Measurements from ENCODE around the gene PTPN1. TPM values are rescaled to one million over a fixed set of nuclear protein-coding genes. Genes with fewer than 3 reads are reported as not detected.

Gene PTPN1
- total and polyA plus RNA-seq, 2 of the 4 experiments (the other 2 are of a cell fraction), result 31.7 to 37.4 TPM

- TF ChIP-seq FOS (IDR thresholded peaks at IDR 0.05; ENCODE audit: low read depth, low read length), result no peak
Observed at GRCh38 chr20:50580842-50581544, 70.8 kb downstream of the PTPN1 start (continued).

DNA sequence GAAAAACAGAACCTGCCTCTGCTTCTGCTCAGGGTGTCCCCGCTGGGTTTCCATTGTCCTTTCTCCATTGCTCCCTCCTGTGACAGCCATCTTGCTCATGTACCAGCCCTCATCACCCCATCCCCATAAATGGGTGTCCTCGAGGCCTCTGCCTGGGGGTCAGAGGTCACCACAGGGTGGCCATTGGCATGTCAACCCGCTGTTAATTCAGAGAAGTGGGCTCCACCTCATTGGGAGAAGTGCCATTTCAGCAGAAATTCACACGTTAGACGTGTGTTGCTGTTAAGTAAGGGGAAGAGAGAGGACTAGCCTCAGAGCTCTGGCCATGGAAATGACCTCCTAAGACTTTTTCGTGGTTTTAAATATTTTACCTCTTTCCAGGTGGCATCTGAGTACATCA lies 71.9 kb downstream of the PTPN1 start:
- Histone ChIP-seq H4K5ac (ENCODE audit: low read depth, low read length) (no peak overlapping the region; the same call in 1 of the 2 replicates), H3K27ac (ENCODE audit: insufficient read depth, low read length) (no peak overlapping the region), H4K91ac (ENCODE audit: insufficient read depth, low read depth, low read length) (no peak overlapping the region), H2BK5ac (ENCODE audit: low read depth, low read length, poor library complexity, severe bottlenecking) (no peak overlapping the region), H2AFZ (replicated peaks; ENCODE audit: low read length, poor library complexity) (no peak overlapping the region), H3K14ac (replicated peaks; ENCODE audit: low read depth, low read length) (no peak overlapping the region), H4K20me1 (ENCODE audit: insufficient read depth, low read length) (peaks cover 22% of the 10 kb centered on the region), H4K8ac (ENCODE audit: low read depth in 2 of 2, low read length in 2 of 2) (no peak overlapping the region), H2BK20ac (ENCODE audit: low read depth, low read length) (no peak overlapping the region), H3K4me2 (ENCODE audit: low read depth, low read length) (no peak overlapping the region), H3K9ac (ENCODE audit: low read depth, low read length) (no peak overlapping the region), H3K56ac (ENCODE audit: extremely low read depth, insufficient read depth, low read length) (no peak overlapping the region), H3K18ac (ENCODE audit: low read depth, low read length) (no peak overlapping the region), H2BK15ac (ENCODE audit: low read depth, low read length) (no peak overlapping the region), H2AK5ac (ENCODE audit: low read depth, low read length) (no peak overlapping the region), H2AK9ac (replicated peaks; ENCODE audit: low read depth, low read length, poor library complexity) (no peak overlapping the region), H3K79me1 (ENCODE audit: low read depth in 1 of 2, low read length in 2 of 2) (peaks cover 16 to 49% of the 10 kb centered on the region in 2 experiments), H3K9me1 (ENCODE audit: insufficient read depth, low read length) (no peaks in the 10 kb centered on the region), H3K23ac (ENCODE audit: low read depth, low read length) (no peak overlapping the region), H2BK120ac (ENCODE audit: low read depth, low read length) (no peak overlapping the region), H3K9me3 (ENCODE audit: control insufficient read depth, insufficient read depth, low read length) (no peaks in the 10 kb centered on the region), H3K27me3 (ENCODE audit: control insufficient read depth, insufficient read depth, low read length) (no peaks in the 10 kb centered on the region), H3K4me1 (ENCODE audit: control insufficient read depth, insufficient read depth, low read length) (peaks cover 6% of the 10 kb centered on the region; the same call in 1 of the 2 replicates), H3K4ac (ENCODE audit: low read depth, low read length) (no peak overlapping the region), H3K4me3 (ENCODE audit: insufficient read depth, low read depth, low read length) (no peak overlapping the region), H3K36me3 (ENCODE audit: control insufficient read depth, insufficient read depth, low read length) (peaks cover 84% of the 10 kb centered on the region)
- DNase-seq (no peak), ATAC-seq (ENCODE audit: low read depth) (no peak)
- BruUV-seq (replicated peaks), result no TSS peak
- WGBS, 2 experiments (ENCODE audit: extremely low coverage in 2 of 2, insufficient read length in 1 of 2), result 100% methylated on average over 1 of the region's 6 CpGs; no CpG with 5 or more reads in 1 of the 2 experiments
- ChIA-PET CTCF (no interaction called here), POLR2A (ENCODE audit: unreplicated experiment) (no interaction called here)
- TF ChIP-seq RFX5 (IDR thresholded peaks at IDR 0.05; ENCODE audit: low read depth, low read length) (no peak), MAFK (IDR thresholded peaks at IDR 0.05; ENCODE audit: low read depth, low read length) (peak; percentile 47; the same call in 1 of the 2 replicates)
- in situ Hi-C loops (cut with MboI; ENCODE audit: low sequenced_read_pairs) (no loop called here), intact Hi-C loops (cut with micrococcal nuclease) (no loop called here), dilution Hi-C loops (cut with HindIII; ENCODE audit: low sequenced_read_pairs, unreplicated experiment) (no loop called here)
